GM21381 (cell line): ENCODE measurements around the gene OR1J4.
"Not testable (repeated sequence)": the region's sequence is repeated elsewhere in the genome, so short reads cannot be mapped to it uniquely, and the experiment has no call there.

Source experiments
- ATAC-seq: cut with Tn5 transposase; IDR thresholded peaks from one replicate; pipeline ENCODE4 v1.9.1; 2021; ENCODE audit warnings: mild to moderate bottlenecking, moderate library complexity; ENCODE audit not compliant: unreplicated experiment

OR1J4 gene, protein sequence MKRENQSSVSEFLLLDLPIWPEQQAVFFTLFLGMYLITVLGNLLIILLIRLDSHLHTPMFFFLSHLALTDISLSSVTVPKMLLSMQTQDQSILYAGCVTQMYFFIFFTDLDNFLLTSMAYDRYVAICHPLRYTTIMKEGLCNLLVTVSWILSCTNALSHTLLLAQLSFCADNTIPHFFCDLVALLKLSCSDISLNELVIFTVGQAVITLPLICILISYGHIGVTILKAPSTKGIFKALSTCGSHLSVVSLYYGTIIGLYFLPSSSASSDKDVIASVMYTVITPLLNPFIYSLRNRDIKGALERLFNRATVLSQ

GRCh38 chr9:122518841-122519240, at the start of gene OR1J4:
Gene OR1J4, plus strand, starts transcription at chr9:122519141. Its CDS starts 0 bp downstream, at chr9:122519141.
- ATAC-seq = no peak

- ATAC-seq = no peak
Measured at GRCh38 chr9:122474561-122474960, 44.4 kb upstream of the OR1J4 start.

DNA sequence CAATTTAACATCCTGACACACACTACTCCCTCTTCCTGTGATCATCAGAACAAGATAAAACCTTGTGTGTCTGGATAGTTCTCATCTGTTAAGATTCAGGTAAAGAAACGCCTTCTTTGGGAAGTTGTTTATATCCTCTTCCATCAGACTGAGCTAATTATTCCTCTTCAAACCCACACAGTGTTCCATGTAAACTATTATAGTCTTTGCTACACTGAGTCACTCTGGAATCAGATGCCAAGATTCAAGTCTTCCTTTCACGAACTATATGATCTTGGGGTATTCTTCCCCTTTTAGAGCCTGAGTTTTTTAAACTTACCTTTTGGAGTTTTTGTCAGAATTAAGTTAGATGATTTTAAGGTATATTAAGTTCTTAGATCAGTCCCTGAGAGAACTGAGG, 43.2 kb upstream of the OR1J4 start:
- ATAC-seq = no peak

- no peak for ATAC-seq
Measured at GRCh38 chr9:122477346-122477745, 41.6 kb upstream of the OR1J4 start.

DNA sequence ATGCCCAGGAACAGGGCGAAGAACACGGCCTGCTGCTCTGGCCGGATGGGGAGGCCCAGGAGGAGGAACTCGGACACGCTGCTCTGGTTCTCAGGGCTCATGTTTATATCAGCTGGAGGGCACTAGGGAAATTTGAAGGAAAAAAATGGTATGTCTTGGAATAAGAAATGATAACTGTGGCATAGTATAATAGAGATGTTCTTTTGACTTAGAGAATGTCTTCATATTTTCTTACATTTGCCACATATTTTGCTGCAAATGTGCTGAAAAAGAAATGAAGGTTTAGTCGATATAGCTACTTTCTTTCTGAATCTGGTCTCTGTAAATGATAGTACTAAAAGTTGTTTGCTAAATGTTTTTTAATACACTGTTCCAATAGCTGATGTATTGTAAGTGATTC, 41.1 kb upstream of the OR1J4 start, which contains the start of gene OR1J1:
OR1J1 (minus strand) TSS at position 101 of the 400 bp plus-strand sequence; CDS start at position 101, 0 bp downstream.
- no peak for ATAC-seq

DNA sequence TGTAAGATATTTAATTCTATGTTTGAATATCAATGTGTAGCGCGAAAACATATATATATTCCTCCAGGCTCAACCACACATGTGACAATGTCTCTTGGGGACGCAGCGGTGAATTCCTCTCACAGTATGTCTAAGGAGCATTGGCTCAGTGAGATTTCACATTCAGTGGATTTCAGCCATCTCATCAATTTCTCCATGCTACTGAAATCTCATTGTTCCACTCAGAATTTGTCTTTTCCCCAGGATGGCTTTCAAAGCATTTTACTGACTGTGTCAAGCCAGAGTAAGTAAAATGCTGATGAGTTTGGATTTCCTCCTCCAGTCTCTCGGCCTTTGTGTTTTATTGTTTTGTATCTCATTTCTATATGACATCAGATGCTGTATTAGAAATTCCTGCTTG, 39.9 kb upstream of the OR1J4 start:
- ATAC-seq = no peak

- no peak for ATAC-seq
Measured at GRCh38 chr9:122498883-122499288, 20.1 kb upstream of the OR1J4 start.

DNA sequence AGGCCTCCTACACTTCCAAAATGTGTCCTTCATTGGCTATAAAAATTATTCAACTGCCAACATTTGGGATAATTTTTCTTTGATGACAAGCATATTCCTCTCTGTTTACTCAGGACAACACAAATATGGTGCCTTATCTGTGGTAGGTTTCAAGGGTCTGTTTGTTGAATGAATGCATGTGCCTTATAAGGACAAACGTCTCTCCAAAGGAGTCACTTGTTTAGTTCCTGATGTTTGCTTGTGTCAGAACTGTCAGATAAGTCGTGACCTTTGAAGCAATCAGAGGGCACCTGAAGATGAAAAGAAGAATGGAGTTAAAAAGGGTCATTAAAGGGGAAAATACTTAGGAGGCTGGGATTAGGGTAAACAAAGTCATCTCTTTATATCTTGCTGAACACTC, 12.0 kb upstream of the OR1J4 start:
- ATAC-seq = no peak

DNA sequence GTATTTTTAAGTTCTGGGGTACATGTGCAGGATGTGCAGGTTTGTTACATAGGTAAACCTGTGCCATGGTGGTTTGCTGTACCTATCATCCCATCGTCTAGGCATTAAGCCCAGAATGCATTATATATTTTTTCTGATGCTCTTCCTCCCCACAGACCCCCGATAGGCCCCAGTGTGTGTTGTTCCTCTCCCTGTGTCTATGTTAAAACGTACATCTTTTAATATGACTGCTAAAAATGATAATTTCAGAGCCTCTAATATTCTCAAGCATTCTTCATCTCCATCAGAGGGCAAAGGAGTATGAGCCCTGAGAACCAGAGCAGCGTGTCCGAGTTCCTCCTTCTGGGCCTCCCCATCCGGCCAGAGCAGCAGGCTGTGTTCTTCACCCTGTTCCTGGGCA, 8.4 kb upstream of the OR1J4 start, which contains the start of gene OR1J2:
OR1J2 (plus strand) TSS at position 301 of the 400 bp plus-strand sequence; CDS start at position 301, 0 bp downstream.
- ATAC-seq = no peak

GRCh38 chr9:122518226-122518625, 715 bp upstream of the OR1J4 start:
- ATAC-seq = no peak

DNA sequence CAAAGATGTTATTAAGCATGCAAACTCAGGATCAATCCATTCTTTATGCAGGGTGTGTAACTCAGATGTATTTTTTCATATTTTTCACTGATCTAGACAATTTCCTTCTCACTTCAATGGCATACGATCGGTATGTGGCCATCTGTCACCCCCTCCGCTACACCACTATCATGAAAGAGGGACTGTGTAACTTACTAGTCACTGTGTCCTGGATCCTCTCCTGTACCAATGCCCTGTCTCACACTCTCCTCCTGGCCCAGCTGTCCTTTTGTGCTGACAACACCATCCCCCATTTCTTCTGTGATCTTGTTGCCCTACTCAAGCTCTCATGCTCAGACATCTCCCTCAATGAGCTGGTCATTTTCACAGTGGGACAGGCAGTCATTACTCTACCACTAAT, 435 bp downstream of the OR1J4 start:
- no peak for ATAC-seq

GRCh38 chr9:122526602-122527001, 7.7 kb downstream of the OR1J4 start:
- ATAC-seq = no peak

DNA sequence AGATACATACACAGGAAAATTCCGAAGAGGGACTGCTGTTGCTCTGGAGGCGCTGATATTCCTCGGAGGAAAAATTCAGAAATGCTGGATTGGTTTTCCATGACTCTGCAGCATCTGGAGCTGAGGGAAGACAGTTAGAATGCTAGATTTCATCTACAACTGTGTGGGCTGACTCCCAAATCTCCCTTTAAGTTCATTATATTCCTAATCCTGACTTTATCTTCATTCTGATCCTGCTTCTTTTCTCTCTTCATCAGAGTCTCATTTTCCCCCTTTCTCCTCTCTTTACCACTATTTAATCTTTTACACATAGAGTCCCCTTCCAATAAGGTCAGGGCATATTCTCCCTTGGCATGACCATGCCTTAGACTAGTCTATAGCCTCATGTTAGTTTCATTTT, 8.3 kb downstream of the OR1J4 start, which contains the start of gene OR1N1:
OR1N1 (minus strand) TSS at position 101 of the 400 bp plus-strand sequence; CDS start at position 101, 0 bp downstream.
- ATAC-seq = no peak

DNA sequence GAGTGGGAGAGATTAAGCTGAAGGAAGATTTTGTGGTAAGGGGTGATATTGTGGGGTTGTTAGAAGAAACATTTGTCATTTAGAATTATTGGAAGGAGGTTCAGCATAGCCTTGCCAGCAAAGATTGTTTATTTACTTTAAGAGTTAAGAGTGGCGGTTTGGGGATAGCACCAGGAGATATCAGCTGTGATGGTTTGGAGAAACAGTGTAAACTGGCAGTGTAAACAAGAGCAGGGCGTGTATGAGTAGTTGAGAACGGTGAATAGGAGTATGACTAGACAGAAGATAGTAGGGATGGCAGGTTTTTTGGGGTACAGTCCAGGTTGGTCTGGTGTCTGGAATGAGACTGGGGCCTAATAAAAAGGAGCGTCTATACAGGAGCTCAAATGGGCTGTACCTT, 12.2 kb downstream of the OR1J4 start:
- not testable (repeated sequence) for ATAC-seq

DNA sequence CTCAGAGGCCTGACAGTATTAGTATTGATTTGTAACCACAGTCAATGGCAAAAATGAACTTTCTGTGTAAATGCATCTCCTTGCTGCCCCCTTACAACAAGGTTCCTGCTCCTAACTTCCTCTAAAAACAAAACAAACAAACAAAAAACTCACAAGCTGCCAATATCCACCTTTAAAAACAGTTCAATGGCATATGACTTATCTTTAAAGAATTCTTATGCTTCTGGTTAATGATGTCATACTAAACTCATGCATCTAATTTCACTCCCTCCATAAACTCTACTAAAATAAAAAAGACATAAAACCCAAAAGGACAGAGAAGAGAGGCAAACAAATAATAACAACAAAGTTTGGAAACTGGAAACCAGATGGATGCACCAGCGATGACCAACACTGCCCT, 17.2 kb downstream of the OR1J4 start:
- ATAC-seq = no peak

GRCh38 chr9:122537066-122537465, 18.1 kb downstream of the OR1J4 start:
- not testable (repeated sequence) for ATAC-seq

GRCh38 chr9:122538757-122539156, 19.8 kb downstream of the OR1J4 start:
- no peak for ATAC-seq

GRCh38 chr9:122546196-122546595, 27.3 kb downstream of the OR1J4 start:
- ATAC-seq = no peak

DNA sequence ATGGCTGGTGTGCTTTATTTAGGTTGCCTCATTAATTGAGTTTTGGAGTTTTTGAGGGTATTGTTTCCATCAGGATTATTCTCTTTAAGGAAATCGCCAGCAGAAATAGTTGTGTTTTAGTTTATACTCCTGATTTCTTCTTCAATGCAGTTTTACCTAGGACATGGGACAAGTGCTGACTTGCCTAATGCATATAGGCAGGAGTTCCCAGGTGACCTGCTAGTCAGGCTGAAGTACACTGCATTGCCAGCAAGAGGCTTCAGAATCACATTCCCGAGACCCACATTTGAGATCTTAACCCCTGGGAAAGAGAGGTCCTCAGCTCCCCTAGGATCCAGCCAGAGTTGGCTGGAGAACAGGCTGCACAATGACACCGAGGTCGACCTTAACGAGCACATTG, 32.4 kb downstream of the OR1J4 start:
- no peak for ATAC-seq

- no peak for ATAC-seq
Measured at GRCh38 chr9:122552812-122553211, 33.9 kb downstream of the OR1J4 start, which contains the start of gene OR1N2. Gene OR1N2, plus strand, starts transcription at chr9:122553112. Its CDS starts 100 bp downstream, at chr9:122553212.

DNA sequence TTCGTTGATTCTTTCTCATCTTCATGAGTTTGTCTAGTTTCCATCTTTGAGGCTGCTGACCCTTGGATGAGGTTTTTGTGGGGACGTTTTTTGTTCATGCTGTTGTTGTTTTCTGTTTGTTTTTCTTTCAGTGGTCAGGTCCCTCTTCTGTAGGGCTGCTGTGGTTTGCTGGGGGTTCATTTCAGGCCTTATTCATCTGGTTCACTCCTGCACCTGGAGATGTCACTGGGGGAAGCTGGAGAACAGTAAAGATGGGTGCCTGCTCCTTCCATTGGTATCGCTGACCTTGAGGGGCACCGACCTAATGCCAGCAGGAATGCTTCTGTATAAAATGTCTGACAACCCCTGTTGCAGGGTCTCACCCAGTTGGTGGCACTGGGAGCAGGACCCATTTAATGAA, 42.5 kb downstream of the OR1J4 start:
- no peak for ATAC-seq

DNA sequence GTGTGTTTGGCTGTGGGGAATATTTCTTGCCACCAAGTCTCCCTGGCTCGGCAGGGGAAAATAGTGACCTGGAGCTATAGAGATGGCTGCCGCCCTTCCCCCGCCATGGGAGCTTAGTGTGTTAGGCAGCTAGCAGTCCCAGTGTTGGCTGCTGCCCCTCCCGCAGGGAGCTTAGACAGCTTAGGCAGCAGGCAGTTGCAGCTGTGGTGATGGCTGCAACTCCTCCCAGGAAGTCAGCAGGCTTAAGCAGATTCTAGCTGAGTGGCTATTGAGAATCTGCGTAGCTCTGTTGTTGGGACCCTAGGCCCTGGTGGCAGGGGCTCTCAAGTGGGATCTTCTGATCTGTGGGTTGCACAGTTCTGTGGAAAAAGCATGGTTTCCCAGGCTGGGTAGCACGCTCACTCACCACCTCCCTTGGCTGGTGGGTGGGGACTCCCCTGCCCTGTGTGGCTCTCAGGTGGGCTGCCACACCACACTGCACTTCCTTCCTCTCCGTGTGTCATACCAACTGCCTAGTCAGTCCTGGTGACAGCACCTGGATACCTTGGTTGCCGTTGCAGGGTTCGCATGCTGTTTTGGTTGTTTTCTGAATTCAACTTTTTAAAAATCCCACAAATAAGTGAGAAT, 43.3 kb downstream of the OR1J4 start:
- no peak for ATAC-seq
